SK-N-SH (cell line): ENCODE results near the gene XXYLT1. TPM values are rescaled to one million over a fixed set of nuclear protein-coding genes. Genes with fewer than 3 reads are reported as not detected.

Experiments
- CTCF ChIA-PET: fragments of 300-600, 350-600 bp; formaldehyde crosslinking; extraction: SDS; loops from one replicate; lab custom pipeline; 2021; lab: Yijun Ruan, JAX
- POLR2A ChIA-PET: fragments of 350-600 bp; sonication (Branson Sonifier 250); formaldehyde crosslinking; extraction: SDS; loops from one replicate; lab custom pipeline; 2020; ENCODE audit warnings: antibody characterized with exemption, inconsistent platforms; lab: Yijun Ruan, JAX
- DNase-seq: peaks from one replicate; pipeline ENCODE4 v3.0.0; 2012
- H2AFZ ChIP-seq: fragments of 200-600 bp; sonication (generic); 2 replicates; pipeline ENCODE4 v1.8.1; 2016; ENCODE audit warnings: antibody characterized with exemption, mild to moderate bottlenecking, low read depth
- H3F3A ChIP-seq: fragments of 200-600 bp; sonication (generic); replicated peaks from 2 replicates; pipeline ENCODE3; 2016; ENCODE audit warnings: antibody characterized with exemption, mild to moderate bottlenecking; ENCODE audit not compliant: insufficient read depth
- H3K27ac ChIP-seq, 2 experiments: fragments of 200-500 bp in 1 of 2; fragments of 200-600 bp in 1 of 2; sonication (Bioruptor generic) in 1 of 2; sonication (generic), shearing (Covaris generic) in 1 of 2; 2 replicates each; pipeline versions ENCODE4 v1.5.1 to v1.6.1; 2014 to 2016; ENCODE audit warnings: low read depth in 2 of 2, inconsistent platforms in 1 of 2, low read length in 1 of 2, mild to moderate bottlenecking in 1 of 2, mixed read lengths in 1 of 2
- H3K27me3 ChIP-seq: fragments of 200-600 bp; sonication (generic), shearing (Covaris generic); 2 replicates; pipeline ENCODE4 v1.6.1; 2016; ENCODE audit warnings: mixed run types; ENCODE audit not compliant: insufficient read depth
- H3K36me3 ChIP-seq, 2 experiments: fragments of 200-500 bp in 1 of 2; fragments of 200-600 bp in 1 of 2; sonication (Bioruptor generic) in 1 of 2; sonication (generic) in 1 of 2; replicated peaks in 1 of 2; 2 replicates each; pipeline versions ENCODE3 to v1.5.1; 2014 to 2016; ENCODE audit warnings: low read length in 1 of 2, mild to moderate bottlenecking in 1 of 2; ENCODE audit not compliant: insufficient read depth in 2 of 2, control insufficient read depth in 1 of 2
- H3K4me1 ChIP-seq, 2 experiments: fragments of 200-500 bp in 1 of 2; fragments of 200-600 bp in 1 of 2; sonication (Bioruptor generic) in 1 of 2; sonication (generic), shearing (Covaris generic) in 1 of 2; 2 replicates each; pipeline versions ENCODE4 v1.5.1 to v1.6.1; 2014 to 2016; ENCODE audit warnings: low read depth in 1 of 2, low read length in 1 of 2, mixed run types in 1 of 2; ENCODE audit not compliant: insufficient read depth in 2 of 2, control insufficient read depth in 1 of 2
- H3K4me2 ChIP-seq: fragments of 200-600 bp; sonication (generic), shearing (Covaris generic); 2 replicates; pipeline ENCODE4 v1.6.1; 2017; ENCODE audit warnings: mixed run types
- H3K4me3 ChIP-seq, 2 experiments: fragments of 200-500 bp in 1 of 2; fragments of 200-600 bp in 1 of 2; sonication (Bioruptor generic) in 1 of 2; sonication (generic), shearing (Covaris generic) in 1 of 2; 2 replicates each; pipeline versions ENCODE4 v1.5.1 to v1.8.1; 2014 to 2016; ENCODE audit warnings: low read depth in 2 of 2, inconsistent platforms in 1 of 2, low read length in 1 of 2, mild to moderate bottlenecking in 1 of 2, mixed read lengths in 1 of 2, moderate library complexity in 1 of 2
- H3K79me2 ChIP-seq: fragments of 200-600 bp; sonication (generic); 2 replicates; pipeline ENCODE4 v1.8.1; 2017; ENCODE audit warnings: mild to moderate bottlenecking; ENCODE audit not compliant: insufficient read depth
- H3K9ac ChIP-seq: fragments of 200-600 bp; sonication (generic); 2 replicates; pipeline ENCODE4 v1.6.1; 2017; ENCODE audit warnings: mixed run types
- H3K9me2 ChIP-seq: fragments of 200-600 bp; sonication (generic); 2 replicates; pipeline ENCODE4 v1.6.1; 2017; ENCODE audit warnings: mixed run types
- H3K9me3 ChIP-seq: fragments of 200-600 bp; sonication (generic); 2 replicates; pipeline ENCODE4 v1.6.1; 2017; ENCODE audit warnings: mixed run types, mild to moderate bottlenecking, moderate library complexity
- H4K20me1 ChIP-seq: fragments of 200-600 bp; sonication (generic); 2 replicates; pipeline ENCODE4 v1.6.1; 2017; ENCODE audit warnings: mild to moderate bottlenecking, mixed run types; ENCODE audit not compliant: insufficient read depth
- CHD2 ChIP-seq: fragments of 150-350 bp; IDR thresholded peaks from 2 replicates; pipeline ENCODE4 v1.6.1; 2018; ENCODE audit warnings: low read length; ENCODE audit not compliant: partially characterized antibody
- ELF1 ChIP-seq: IDR thresholded peaks from 2 replicates; pipeline ENCODE4 v1.4.0; 2012
- EP300 ChIP-seq, 2 experiments: IDR thresholded peaks; 2 replicates each; pipeline versions ENCODE4 v1.4.0 to v1.6.1; 2012; ENCODE audit warnings: borderline replicate concordance in 1 of 2, low read depth in 1 of 2, low read length in 1 of 2
- FOXM1 ChIP-seq: IDR thresholded peaks from 2 replicates; pipeline ENCODE4 v1.4.0; 2012; ENCODE audit warnings: low read depth, mild to moderate bottlenecking
- GABPA ChIP-seq: IDR thresholded peaks from 2 replicates; pipeline ENCODE4 v1.4.0; 2012; ENCODE audit warnings: low read depth, mild to moderate bottlenecking
- MEF2A ChIP-seq: IDR thresholded peaks from 2 replicates; pipeline ENCODE4 v1.4.0; 2012; ENCODE audit warnings: low read depth, borderline replicate concordance
- MXI1 ChIP-seq: IDR thresholded peaks from 2 replicates; pipeline ENCODE4 v1.6.1; 2012; ENCODE audit warnings: mild to moderate bottlenecking, low read depth, low read length, improper control_type of control experiment
- NFIC ChIP-seq: IDR thresholded peaks from 2 replicates; pipeline ENCODE4 v1.4.0; 2012; ENCODE audit warnings: borderline replicate concordance
- NRF1 ChIP-seq: IDR thresholded peaks from 2 replicates; pipeline ENCODE4 v1.6.1; 2012; ENCODE audit warnings: low read depth, mild to moderate bottlenecking, low read length
- RFX5 ChIP-seq: IDR thresholded peaks from 2 replicates; pipeline ENCODE4 v1.6.1; 2012; ENCODE audit warnings: mild to moderate bottlenecking, improper control_type of control experiment, low read length
- RXRA ChIP-seq: IDR thresholded peaks from 2 replicates; pipeline ENCODE4 v1.4.0; 2012; ENCODE audit warnings: low read depth, mild to moderate bottlenecking, borderline replicate concordance
- TCF12 ChIP-seq: IDR thresholded peaks from 2 replicates; pipeline ENCODE4 v1.4.0; 2012
- WGBS: methylation state at CpG from one replicate; pipeline ENCODE4 v1.1.6; 2017; ENCODE audit warnings: low lambda C conversion rate; 5-methylcytosine and 5-hydroxymethylcytosine counted together
- polyA plus RNA-seq, 3 experiments: library from polyadenylated mRNA; depleted of rRNA; stranded (reverse); fragments of >200 nt; gene quantifications; 2 replicates each; pipeline ENCODE4 v1.2.3, GENCODE V29; 2012
- TF ChIP-seq, protein P1 (sequence below): IDR thresholded peaks from 2 replicates; pipeline ENCODE4 v1.4.0; 2012; ENCODE audit warnings: low read depth
- TF ChIP-seq, protein P2 (sequence below): IDR thresholded peaks from 2 replicates; pipeline ENCODE4 v1.4.0; 2012; ENCODE audit warnings: low read depth, borderline replicate concordance
- TF ChIP-seq, protein P3 (sequence below): fragments of 150-350 bp; IDR thresholded peaks from 2 replicates; pipeline ENCODE4 v1.6.1; 2016; ENCODE audit warnings: mild to moderate bottlenecking, low read depth, low read length
- TF ChIP-seq, protein P4 (sequence below): fragments of 200-600 bp; sonication (generic); IDR thresholded peaks from 2 replicates; pipeline ENCODE4 v1.6.1; 2017; ENCODE audit warnings: antibody characterized with exemption, mild to moderate bottlenecking, moderate library complexity

XXYLT1 gene
- polyA plus RNA-seq, 1 of the 3 experiments (the other 2 are of a cell fraction): 22.6 TPM

DNA sequence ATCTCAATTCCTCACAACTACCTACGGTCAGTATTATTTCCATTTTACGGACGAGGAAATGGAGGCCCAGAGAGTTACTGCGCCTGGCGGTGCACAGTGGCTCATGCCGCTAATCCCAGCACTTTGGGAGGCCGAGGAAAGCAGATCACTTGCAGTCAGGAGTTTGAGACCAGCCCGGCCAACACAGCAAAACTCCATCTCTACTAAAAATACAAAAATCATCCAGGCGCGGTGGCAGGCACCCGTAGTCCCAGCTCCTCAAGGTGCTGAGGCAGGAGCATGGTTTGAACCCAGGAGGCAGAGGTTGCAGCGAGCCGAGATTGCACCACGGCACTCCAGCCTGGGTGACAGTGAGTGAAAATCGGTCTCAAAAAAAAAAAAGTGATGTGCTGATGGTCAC lies 187.3 kb downstream of the XXYLT1 start:
- no peak for DNase-seq
- H3K36me3 ChIP-seq: no peaks in the 10 kb centered on the region
- POLR2A ChIA-PET: no interaction called here
- WGBS: 96% methylated on average over 10 of the region's 15 CpGs
- H3K9me2 ChIP-seq: no peaks in the 10 kb centered on the region
- H3K79me2 ChIP-seq: no peaks in the 10 kb centered on the region
- TF ChIP-seq NFIC: no peak
- TF ChIP-seq NRF1: no peak
- TF ChIP-seq RXRA: no peak
- no peak for TF ChIP-seq CHD2
- TF ChIP-seq RFX5: no peak
- no peak for TF ChIP-seq EP300 (IDR thresholded peaks at IDR 0.05; ENCODE audit: borderline replicate concordance in 1 of 2, low read depth in 1 of 2, low read length in 1 of 2)
- no peak for TF ChIP-seq GABPA
- TF ChIP-seq MXI1: no peak
- TF ChIP-seq, protein P1, sequence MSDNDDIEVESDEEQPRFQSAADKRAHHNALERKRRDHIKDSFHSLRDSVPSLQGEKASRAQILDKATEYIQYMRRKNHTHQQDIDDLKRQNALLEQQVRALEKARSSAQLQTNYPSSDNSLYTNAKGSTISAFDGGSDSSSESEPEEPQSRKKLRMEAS: no peak
- TF ChIP-seq, protein P2, sequence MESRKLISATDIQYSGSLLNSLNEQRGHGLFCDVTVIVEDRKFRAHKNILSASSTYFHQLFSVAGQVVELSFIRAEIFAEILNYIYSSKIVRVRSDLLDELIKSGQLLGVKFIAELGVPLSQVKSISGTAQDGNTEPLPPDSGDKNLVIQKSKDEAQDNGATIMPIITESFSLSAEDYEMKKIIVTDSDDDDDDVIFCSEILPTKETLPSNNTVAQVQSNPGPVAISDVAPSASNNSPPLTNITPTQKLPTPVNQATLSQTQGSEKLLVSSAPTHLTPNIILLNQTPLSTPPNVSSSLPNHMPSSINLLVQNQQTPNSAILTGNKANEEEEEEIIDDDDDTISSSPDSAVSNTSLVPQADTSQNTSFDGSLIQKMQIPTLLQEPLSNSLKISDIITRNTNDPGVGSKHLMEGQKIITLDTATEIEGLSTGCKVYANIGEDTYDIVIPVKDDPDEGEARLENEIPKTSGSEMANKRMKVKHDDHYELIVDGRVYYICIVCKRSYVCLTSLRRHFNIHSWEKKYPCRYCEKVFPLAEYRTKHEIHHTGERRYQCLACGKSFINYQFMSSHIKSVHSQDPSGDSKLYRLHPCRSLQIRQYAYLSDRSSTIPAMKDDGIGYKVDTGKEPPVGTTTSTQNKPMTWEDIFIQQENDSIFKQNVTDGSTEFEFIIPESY: no peak
- TF ChIP-seq FOXM1: no peak
- TF ChIP-seq TCF12: no peak
- TF ChIP-seq ELF1: no peak
- TF ChIP-seq, protein P3, sequence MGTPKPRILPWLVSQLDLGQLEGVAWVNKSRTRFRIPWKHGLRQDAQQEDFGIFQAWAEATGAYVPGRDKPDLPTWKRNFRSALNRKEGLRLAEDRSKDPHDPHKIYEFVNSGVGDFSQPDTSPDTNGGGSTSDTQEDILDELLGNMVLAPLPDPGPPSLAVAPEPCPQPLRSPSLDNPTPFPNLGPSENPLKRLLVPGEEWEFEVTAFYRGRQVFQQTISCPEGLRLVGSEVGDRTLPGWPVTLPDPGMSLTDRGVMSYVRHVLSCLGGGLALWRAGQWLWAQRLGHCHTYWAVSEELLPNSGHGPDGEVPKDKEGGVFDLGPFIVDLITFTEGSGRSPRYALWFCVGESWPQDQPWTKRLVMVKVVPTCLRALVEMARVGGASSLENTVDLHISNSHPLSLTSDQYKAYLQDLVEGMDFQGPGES: no peak
- H3K4me3 ChIP-seq: no peak overlapping the region
- H2AFZ ChIP-seq: no peak overlapping the region
- H3K4me1 ChIP-seq: peaks cover 0 to 33% of the 10 kb centered on the region in 2 experiments; a peak in 1 of 4 replicates
- CTCF ChIA-PET: no interaction called here
- H3K9me3 ChIP-seq: no peaks in the 10 kb centered on the region
- no peaks in the 10 kb centered on the region for H3F3A ChIP-seq
- no peaks in the 10 kb centered on the region for H4K20me1 ChIP-seq
- no peaks in the 10 kb centered on the region for H3K27me3 ChIP-seq
- no peak overlapping the region for H3K9ac ChIP-seq
- no peak overlapping the region for H3K4me2 ChIP-seq
- no peak overlapping the region for H3K27ac ChIP-seq

DNA sequence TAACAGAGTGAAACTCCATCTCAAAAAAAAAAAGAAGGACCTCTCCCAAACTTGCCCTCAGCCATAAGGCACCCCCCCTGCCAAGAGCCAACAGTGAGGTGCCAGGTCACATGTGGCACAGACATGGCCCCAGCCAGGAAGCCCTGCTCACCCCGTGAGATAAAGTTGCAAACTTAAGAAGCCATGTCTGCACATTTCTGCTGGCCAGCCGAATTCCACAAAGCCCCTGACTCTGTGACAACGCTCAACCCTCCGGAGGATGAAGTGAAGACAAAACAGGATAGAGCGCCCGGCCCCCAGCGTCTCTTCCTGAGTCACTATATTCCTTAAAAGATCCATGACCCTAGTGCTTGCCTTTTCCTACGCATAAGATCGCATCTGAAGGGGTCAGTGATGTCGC lies 188.1 kb downstream of the XXYLT1 start:
- Histone ChIP-seq H3K4me3 (no peak overlapping the region), H3K36me3 (no peaks in the 10 kb centered on the region), H4K20me1 (no peaks in the 10 kb centered on the region), H2AFZ (no peak overlapping the region), H3K9ac (no peak overlapping the region), H3K79me2 (no peaks in the 10 kb centered on the region), H3K4me2 (no peak overlapping the region), H3K27me3 (no peaks in the 10 kb centered on the region), H3K9me2 (no peaks in the 10 kb centered on the region), H3K9me3 (no peaks in the 10 kb centered on the region), H3F3A (no peaks in the 10 kb centered on the region), H3K4me1 (peaks cover 0 to 41% of the 10 kb centered on the region in 2 experiments; a peak in 1 of 4 replicates), H3K27ac (no peak overlapping the region)
- DNase-seq: no peak
- WGBS: 96% methylated on average over 9 of the region's 10 CpGs
- POLR2A ChIA-PET: no interaction called here
- CTCF ChIA-PET: no interaction called here
- TF ChIP-seq, protein P3: no peak
- TF ChIP-seq MXI1: no peak
- TF ChIP-seq, protein P4, sequence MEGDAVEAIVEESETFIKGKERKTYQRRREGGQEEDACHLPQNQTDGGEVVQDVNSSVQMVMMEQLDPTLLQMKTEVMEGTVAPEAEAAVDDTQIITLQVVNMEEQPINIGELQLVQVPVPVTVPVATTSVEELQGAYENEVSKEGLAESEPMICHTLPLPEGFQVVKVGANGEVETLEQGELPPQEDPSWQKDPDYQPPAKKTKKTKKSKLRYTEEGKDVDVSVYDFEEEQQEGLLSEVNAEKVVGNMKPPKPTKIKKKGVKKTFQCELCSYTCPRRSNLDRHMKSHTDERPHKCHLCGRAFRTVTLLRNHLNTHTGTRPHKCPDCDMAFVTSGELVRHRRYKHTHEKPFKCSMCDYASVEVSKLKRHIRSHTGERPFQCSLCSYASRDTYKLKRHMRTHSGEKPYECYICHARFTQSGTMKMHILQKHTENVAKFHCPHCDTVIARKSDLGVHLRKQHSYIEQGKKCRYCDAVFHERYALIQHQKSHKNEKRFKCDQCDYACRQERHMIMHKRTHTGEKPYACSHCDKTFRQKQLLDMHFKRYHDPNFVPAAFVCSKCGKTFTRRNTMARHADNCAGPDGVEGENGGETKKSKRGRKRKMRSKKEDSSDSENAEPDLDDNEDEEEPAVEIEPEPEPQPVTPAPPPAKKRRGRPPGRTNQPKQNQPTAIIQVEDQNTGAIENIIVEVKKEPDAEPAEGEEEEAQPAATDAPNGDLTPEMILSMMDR: no peak
- TF ChIP-seq RFX5: no peak
- no peak for TF ChIP-seq MEF2A
